Suprapubic skin (tissue), 3 donors: ENCODE measurements around the gene SEC63.

Experiments
- POLR2A ChIP-seq, 2 donors: fragments of 450-650 bp; IDR thresholded peaks; one replicate each; pipeline ENCODE4 v1.6.1; 2017; ENCODE audit warnings: antibody characterized with exemption in 2 of 2, mild to moderate bottlenecking in 2 of 2, moderate library complexity in 2 of 2
- TF ChIP-seq, protein P1 (sequence below), 2 donors: fragments of 200-600 bp in 1 of 2; fragments of 450-650 bp in 1 of 2; sonication (generic) in 1 of 2; IDR thresholded peaks; one replicate each; pipeline ENCODE4 v1.5.1; 2016 to 2019; ENCODE audit warnings: antibody characterized with exemption in 2 of 2, mild to moderate bottlenecking in 1 of 2, moderate library complexity in 1 of 2

DNA sequence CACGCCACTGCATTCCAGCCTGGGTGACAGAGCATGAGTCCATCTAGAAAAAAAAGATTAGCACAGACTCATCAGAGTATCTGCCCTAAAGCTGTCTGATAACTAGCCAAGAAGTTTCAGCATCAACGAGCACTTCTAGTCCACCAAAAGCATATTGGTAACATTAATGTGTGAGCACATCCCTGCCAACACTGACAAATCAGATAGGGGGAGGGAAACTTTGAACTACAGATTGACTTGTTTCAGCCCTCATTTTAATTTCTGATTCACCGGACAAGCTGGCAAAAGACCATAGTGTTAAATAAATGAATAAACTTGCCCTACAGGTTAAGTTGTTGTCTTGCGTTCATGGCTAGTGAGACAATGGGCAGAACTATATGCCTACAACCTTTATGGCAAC is 7.7 kb upstream of the SEC63 start:
- TF ChIP-seq POLR2A (IDR thresholded peaks at IDR 0.05), result no peak
- TF ChIP-seq, protein P1, sequence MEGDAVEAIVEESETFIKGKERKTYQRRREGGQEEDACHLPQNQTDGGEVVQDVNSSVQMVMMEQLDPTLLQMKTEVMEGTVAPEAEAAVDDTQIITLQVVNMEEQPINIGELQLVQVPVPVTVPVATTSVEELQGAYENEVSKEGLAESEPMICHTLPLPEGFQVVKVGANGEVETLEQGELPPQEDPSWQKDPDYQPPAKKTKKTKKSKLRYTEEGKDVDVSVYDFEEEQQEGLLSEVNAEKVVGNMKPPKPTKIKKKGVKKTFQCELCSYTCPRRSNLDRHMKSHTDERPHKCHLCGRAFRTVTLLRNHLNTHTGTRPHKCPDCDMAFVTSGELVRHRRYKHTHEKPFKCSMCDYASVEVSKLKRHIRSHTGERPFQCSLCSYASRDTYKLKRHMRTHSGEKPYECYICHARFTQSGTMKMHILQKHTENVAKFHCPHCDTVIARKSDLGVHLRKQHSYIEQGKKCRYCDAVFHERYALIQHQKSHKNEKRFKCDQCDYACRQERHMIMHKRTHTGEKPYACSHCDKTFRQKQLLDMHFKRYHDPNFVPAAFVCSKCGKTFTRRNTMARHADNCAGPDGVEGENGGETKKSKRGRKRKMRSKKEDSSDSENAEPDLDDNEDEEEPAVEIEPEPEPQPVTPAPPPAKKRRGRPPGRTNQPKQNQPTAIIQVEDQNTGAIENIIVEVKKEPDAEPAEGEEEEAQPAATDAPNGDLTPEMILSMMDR (IDR thresholded peaks at IDR 0.05), result no peak
